ENCODE measurements around the gene SPIN2B.

DNA sequence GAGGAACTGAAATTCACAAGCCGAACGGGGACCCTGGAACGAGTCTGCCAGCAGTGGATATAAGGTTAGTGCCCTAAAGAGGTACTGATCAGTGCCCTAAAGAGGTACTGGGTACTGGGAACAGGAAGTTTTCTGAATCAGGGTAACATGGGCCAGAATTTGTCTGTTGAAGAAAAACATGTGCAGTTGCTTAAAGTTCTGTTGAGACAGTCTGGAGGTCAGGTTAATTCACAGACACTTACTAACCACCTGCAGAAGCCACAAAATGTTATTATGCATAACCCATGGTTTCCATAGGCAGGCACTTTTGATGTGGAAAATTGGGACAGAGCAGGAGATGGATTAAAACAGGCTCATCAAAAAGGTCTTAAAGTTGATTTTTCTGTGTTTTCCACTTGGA is 17.9 kb downstream of the SPIN2B start:
- TF ChIP-seq POLR2AphosphoS5 (IDR thresholded peaks at IDR 0.05; ENCODE audit: low read depth, low read length): no peak
- TF ChIP-seq, protein P1, sequence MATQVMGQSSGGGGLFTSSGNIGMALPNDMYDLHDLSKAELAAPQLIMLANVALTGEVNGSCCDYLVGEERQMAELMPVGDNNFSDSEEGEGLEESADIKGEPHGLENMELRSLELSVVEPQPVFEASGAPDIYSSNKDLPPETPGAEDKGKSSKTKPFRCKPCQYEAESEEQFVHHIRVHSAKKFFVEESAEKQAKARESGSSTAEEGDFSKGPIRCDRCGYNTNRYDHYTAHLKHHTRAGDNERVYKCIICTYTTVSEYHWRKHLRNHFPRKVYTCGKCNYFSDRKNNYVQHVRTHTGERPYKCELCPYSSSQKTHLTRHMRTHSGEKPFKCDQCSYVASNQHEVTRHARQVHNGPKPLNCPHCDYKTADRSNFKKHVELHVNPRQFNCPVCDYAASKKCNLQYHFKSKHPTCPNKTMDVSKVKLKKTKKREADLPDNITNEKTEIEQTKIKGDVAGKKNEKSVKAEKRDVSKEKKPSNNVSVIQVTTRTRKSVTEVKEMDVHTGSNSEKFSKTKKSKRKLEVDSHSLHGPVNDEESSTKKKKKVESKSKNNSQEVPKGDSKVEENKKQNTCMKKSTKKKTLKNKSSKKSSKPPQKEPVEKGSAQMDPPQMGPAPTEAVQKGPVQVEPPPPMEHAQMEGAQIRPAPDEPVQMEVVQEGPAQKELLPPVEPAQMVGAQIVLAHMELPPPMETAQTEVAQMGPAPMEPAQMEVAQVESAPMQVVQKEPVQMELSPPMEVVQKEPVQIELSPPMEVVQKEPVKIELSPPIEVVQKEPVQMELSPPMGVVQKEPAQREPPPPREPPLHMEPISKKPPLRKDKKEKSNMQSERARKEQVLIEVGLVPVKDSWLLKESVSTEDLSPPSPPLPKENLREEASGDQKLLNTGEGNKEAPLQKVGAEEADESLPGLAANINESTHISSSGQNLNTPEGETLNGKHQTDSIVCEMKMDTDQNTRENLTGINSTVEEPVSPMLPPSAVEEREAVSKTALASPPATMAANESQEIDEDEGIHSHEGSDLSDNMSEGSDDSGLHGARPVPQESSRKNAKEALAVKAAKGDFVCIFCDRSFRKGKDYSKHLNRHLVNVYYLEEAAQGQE (IDR thresholded peaks at IDR 0.05; ENCODE audit: insufficient read depth in 1 of 2, low read depth in 2 of 2, low read length in 2 of 2): no peak
- no peak for TF ChIP-seq SIN3A (IDR thresholded peaks at IDR 0.05; ENCODE audit: borderline replicate concordance, insufficient read depth, low read length)

Data from PFSK-1 (cell line).